GM06990 (cell line): ENCODE measurements around the gene KIFC3.

Source experiments
- DNase-seq: peaks from one replicate; pipeline ENCODE4 v3.0.0-alpha.2; 2011; ENCODE audit not compliant: insufficient read length; ENCODE audit errors: extremely low read depth
- H3K27me3 ChIP-seq: replicated peaks from 2 replicates; pipeline ENCODE4 v1.6.0; 2011; ENCODE audit warnings: low read length; ENCODE audit not compliant: control insufficient read depth, insufficient read depth
- H3K36me3 ChIP-seq: 2 replicates; pipeline ENCODE4 v1.5.1; 2011; ENCODE audit warnings: low read length; ENCODE audit not compliant: control insufficient read depth, insufficient read depth
- H3K4me3 ChIP-seq: replicated peaks from 2 replicates; pipeline ENCODE4 v1.5.1; 2011; ENCODE audit warnings: low read depth, mild to moderate bottlenecking, control low read depth, low read length
- CTCF ChIP-seq: IDR thresholded peaks from 2 replicates; pipeline ENCODE4 v1.5.1; 2011; ENCODE audit warnings: low read length, control low read depth, mild to moderate bottlenecking, inconsistent platforms; ENCODE audit not compliant: insufficient read depth, poor library complexity, severe bottlenecking

The KIFC3 gene

GRCh38 chr16:57728336-57729181 is 73.7 kb downstream of the KIFC3 start:
- Histone ChIP-seq H3K4me3 (no peak overlapping the region), H3K27me3 (no peaks in the 10 kb centered on the region), H3K36me3 (no peaks in the 10 kb centered on the region)
- TF ChIP-seq CTCF = no peak
- DNase-seq = no peak

- Histone ChIP-seq H3K4me3 (no peak overlapping the region), H3K27me3 (no peaks in the 10 kb centered on the region), H3K36me3 (no peaks in the 10 kb centered on the region)
- no peak for DNase-seq
- peak; percentile 3 for TF ChIP-seq CTCF
Measured at GRCh38 chr16:57727610-57728009, 74.7 kb downstream of the KIFC3 start.

- TF ChIP-seq CTCF = no peak
- H3K36me3 ChIP-seq = no peaks in the 10 kb centered on the region
- H3K4me3 ChIP-seq = no peak overlapping the region
- DNase-seq = no peak
- no peaks in the 10 kb centered on the region for H3K27me3 ChIP-seq
Measured at GRCh38 chr16:57726433-57726947, 75.8 kb downstream of the KIFC3 start.

GRCh38 chr16:57725976-57726375 is 76.3 kb downstream of the KIFC3 start:
- no peaks in the 10 kb centered on the region for H3K27me3 ChIP-seq
- no peak overlapping the region for H3K4me3 ChIP-seq
- TF ChIP-seq CTCF = no peak
- DNase-seq = no peak
- H3K36me3 ChIP-seq = no peaks in the 10 kb centered on the region

- H3K4me3 ChIP-seq = no peak overlapping the region
- TF ChIP-seq CTCF = no peak
- H3K36me3 ChIP-seq = no peaks in the 10 kb centered on the region
- H3K27me3 ChIP-seq = no peaks in the 10 kb centered on the region
- no peak for DNase-seq
Measured at GRCh38 chr16:57725554-57725953, 76.7 kb downstream of the KIFC3 start.
